ENCODE results near the gene MED13. TPM values are rescaled to one million over a fixed set of nuclear protein-coding genes. Genes with fewer than 3 reads are reported as not detected.

The MED13 gene
- total RNA-seq, 4 donors from 2014 or later: 41.9 to 51.7 (median 49.1) TPM

- 99% methylated on average over 7 of the region's 7 CpGs for WGBS
- intact Hi-C loops (cut with DNase I): no loop called here
- TF ChIP-seq EP300 (IDR thresholded peaks at IDR 0.05): no peak
- TF ChIP-seq CTCF (IDR thresholded peaks at IDR 0.05): no peak
- no peak for TF ChIP-seq POLR2A (IDR thresholded peaks at IDR 0.05; ENCODE audit: low read depth)
- no peak for TF ChIP-seq POLR2AphosphoS5 (IDR thresholded peaks at IDR 0.05)
- H3K9me3 ChIP-seq: no peaks in the 10 kb centered on the region
- H3K27me3 ChIP-seq: no peaks in the 10 kb centered on the region
- H3K36me3 ChIP-seq: peaks cover 14 to 91% (median 67%) of the 10 kb centered on the region in 4 donors
- no peaks in the 10 kb centered on the region for H3K4me1 ChIP-seq
- no peak for DNase-seq (ENCODE audit: extremely low spot score)
- H3K4me3 ChIP-seq: no peak overlapping the region
- no peak overlapping the region for H3K27ac ChIP-seq (replicated peaks in 1 of 4)
These were observed 156.6 kb downstream of the MED13 start for GRCh38 chr17:61908292-61909037.

- no peaks in the 10 kb centered on the region for H3K4me1 ChIP-seq
- no peak overlapping the region for H3K4me3 ChIP-seq
- intact Hi-C loops (cut with DNase I): no loop called here
- no peaks in the 10 kb centered on the region for H3K27me3 ChIP-seq
- WGBS: 95% methylated on average over 5 of the region's 5 CpGs
- DNase-seq (ENCODE audit: extremely low spot score): no peak
- no peak for TF ChIP-seq POLR2AphosphoS5 (IDR thresholded peaks at IDR 0.05)
- no peak for TF ChIP-seq POLR2A (IDR thresholded peaks at IDR 0.05; ENCODE audit: low read depth)
- no peak for TF ChIP-seq EP300 (IDR thresholded peaks at IDR 0.05)
- TF ChIP-seq CTCF (IDR thresholded peaks at IDR 0.05): no peak
- no peaks in the 10 kb centered on the region for H3K9me3 ChIP-seq
- no peak overlapping the region for H3K27ac ChIP-seq (replicated peaks in 1 of 4)
- H3K36me3 ChIP-seq: peaks cover 14 to 97% (median 67%) of the 10 kb centered on the region in 4 donors
These were observed 157.7 kb downstream of the MED13 start for GRCh38 chr17:61907361-61907760.

- no peak for DNase-seq (ENCODE audit: extremely low spot score)
- intact Hi-C loops (cut with DNase I): no loop called here
- WGBS: 90% methylated on average over 5 of the region's 5 CpGs
- Histone ChIP-seq H3K36me3 (peaks cover 0 to 96% (median 68%) of the 10 kb centered on the region in 4 donors), H3K9me3 (no peaks in the 10 kb centered on the region), H3K4me1 (no peaks in the 10 kb centered on the region), H3K27ac (replicated peaks in 1 of 4) (no peak overlapping the region), H3K4me3 (no peak overlapping the region), H3K27me3 (no peaks in the 10 kb centered on the region)
- TF ChIP-seq POLR2A (IDR thresholded peaks at IDR 0.05; ENCODE audit: low read depth) (no peak), POLR2AphosphoS5 (IDR thresholded peaks at IDR 0.05) (no peak), EP300 (IDR thresholded peaks at IDR 0.05) (no peak), CTCF (IDR thresholded peaks at IDR 0.05) (no peak)
These were observed 160.9 kb downstream of the MED13 start for GRCh38 chr17:61904094-61904710.

- WGBS: 91% methylated on average over 3 of the region's 3 CpGs
- Histone ChIP-seq H3K9me3 (no peaks in the 10 kb centered on the region), H3K27me3 (no peaks in the 10 kb centered on the region), H3K4me1 (no peaks in the 10 kb centered on the region), H3K27ac (replicated peaks in 1 of 4) (no peak overlapping the region), H3K36me3 (peaks cover 5 to 96% (median 69%) of the 10 kb centered on the region in 4 donors), H3K4me3 (no peak overlapping the region)
- intact Hi-C loops (cut with DNase I): no loop called here
- TF ChIP-seq EP300 (IDR thresholded peaks at IDR 0.05) (no peak), POLR2A (IDR thresholded peaks at IDR 0.05; ENCODE audit: low read depth) (no peak), POLR2AphosphoS5 (IDR thresholded peaks at IDR 0.05) (no peak), CTCF (IDR thresholded peaks at IDR 0.05) (no peak)
- no peak for DNase-seq (ENCODE audit: extremely low spot score)
These were observed 161.8 kb downstream of the MED13 start for GRCh38 chr17:61903251-61903650.
